Raji (cell line): ENCODE measurements around the gene GRIP1.

ENCODE experiments used
- POLR2A ChIP-seq: IDR thresholded peaks from 2 replicates; pipeline ENCODE4 v1.6.1; 2011; ENCODE audit warnings: low read depth, low read length, control low read depth; ENCODE audit not compliant: insufficient read depth

Gene GRIP1

DNA sequence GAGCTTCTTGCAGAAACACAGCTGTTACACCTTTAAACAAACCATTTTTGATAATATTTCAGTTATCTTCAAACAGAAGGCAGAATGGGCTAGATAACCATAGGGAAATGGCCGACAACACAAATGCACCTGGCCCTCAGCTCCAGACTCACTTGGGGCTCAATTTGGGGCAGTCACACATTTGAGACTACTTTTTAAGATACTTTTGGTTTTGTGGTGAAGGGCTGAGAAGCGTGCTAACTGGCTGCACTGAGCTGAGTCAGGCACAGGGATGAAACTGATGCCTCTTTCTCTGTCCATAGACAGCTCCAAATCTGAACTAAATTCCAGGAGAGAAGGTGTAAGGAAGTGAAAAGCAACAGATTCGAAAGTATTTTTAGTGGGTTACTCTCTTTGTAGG is 18.5 kb upstream of the GRIP1 start:
- no peak for TF ChIP-seq POLR2A

DNA sequence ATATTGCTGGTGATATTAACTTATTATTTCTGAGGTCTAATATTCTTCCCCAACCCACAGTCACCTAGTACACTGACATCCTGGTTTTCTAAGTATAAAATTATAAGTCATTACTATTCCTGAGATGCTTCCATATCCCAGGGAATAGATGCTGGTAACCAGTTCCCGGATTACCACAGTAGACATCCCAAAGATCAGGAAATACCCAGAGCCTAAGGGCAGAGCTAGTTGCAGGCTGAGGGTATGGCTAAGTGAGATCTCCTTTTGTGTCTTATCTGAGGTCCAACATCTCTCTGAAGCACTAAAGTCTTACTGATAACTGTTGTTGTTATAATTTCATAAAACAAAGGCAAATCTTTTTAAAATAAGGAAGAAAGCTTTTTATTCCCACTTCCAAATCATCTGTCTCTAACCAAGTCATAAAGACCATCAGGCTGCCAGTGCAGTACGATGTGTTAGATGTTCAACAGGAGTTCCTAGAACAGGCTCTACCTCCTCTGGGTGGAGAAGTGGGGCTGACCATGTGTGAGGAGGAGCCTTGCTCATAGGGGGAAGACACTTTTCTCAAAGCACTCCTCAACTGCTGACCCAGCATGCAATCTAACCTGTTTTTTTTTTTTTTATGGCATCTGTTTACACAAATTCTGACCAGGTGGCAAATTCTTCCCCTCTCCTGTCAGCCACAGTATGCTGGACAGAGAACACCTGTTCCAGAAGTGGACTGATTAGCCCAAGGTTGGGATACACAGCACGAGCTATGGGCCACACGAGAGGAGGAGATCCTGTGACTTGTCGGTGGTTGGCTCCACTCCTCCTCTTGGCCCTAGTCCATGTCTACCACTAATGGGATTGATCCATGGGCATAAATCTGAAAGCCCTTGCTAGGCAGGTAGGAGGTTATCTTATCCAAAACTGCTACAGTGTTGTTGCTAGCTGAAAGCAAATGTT is 16.1 kb upstream of the GRIP1 start:
- TF ChIP-seq POLR2A: no peak

GRCh38 chr12:66693901-66694513 is 15.1 kb upstream of the GRIP1 start:
- TF ChIP-seq POLR2A: no peak

- no peak for TF ChIP-seq POLR2A
Measured at GRCh38 chr12:66692986-66693385, 14.1 kb upstream of the GRIP1 start.

DNA sequence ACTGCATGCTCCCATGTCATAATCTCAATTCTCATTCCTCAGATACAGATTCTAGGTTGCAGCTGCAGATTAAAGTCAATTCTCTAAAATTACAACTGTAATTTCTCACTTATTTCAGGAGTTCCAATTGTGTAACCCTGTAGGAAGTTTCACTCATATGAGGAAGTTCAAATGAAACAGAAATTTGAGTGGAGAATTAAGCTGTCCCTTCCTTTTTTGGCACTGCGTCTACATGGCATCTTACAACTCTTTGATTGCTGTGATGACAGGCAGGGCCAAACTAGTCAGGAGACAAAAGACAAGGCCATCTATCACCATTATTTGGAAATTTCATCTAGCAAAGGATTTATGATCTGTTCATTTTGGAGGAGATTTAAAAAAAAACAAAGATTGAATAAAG is 13.3 kb upstream of the GRIP1 start:
- no peak for TF ChIP-seq POLR2A

DNA sequence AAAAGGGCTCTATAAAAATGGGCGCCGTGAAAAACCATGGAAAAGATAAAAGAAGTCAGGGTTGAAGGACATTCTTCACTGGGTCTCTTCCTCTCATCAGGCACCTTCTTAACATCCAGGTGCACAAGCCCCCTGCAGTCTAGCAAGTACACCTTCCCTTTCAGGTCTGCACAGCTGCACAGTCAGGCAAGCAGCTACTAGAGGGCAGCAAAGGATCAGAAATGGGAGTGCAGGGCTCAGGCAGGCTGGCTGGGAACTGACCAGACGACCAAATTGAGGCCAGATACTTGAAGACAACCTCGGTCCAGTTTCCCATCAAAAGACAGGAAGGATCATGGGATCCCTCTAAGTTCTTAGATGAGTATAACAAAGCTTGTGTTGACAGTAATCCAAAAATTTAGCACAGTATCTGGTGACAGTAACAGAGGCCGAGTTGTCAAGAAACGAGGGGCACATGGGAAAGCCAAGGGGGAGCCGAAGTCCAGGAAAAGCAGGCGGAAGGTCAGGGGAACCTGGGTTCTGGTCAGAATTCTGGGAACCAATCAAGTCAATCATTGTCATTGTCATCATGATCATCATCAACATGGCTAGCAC is 10.1 kb upstream of the GRIP1 start:
- no peak for TF ChIP-seq POLR2A

GRCh38 chr12:66684222-66684621 is 5.3 kb upstream of the GRIP1 start:
- TF ChIP-seq POLR2A: no peak

- TF ChIP-seq POLR2A: no peak
Measured at GRCh38 chr12:66683822-66684221, 4.9 kb upstream of the GRIP1 start.

- TF ChIP-seq POLR2A: no peak
Measured at GRCh38 chr12:66683073-66683472, 4.2 kb upstream of the GRIP1 start.

DNA sequence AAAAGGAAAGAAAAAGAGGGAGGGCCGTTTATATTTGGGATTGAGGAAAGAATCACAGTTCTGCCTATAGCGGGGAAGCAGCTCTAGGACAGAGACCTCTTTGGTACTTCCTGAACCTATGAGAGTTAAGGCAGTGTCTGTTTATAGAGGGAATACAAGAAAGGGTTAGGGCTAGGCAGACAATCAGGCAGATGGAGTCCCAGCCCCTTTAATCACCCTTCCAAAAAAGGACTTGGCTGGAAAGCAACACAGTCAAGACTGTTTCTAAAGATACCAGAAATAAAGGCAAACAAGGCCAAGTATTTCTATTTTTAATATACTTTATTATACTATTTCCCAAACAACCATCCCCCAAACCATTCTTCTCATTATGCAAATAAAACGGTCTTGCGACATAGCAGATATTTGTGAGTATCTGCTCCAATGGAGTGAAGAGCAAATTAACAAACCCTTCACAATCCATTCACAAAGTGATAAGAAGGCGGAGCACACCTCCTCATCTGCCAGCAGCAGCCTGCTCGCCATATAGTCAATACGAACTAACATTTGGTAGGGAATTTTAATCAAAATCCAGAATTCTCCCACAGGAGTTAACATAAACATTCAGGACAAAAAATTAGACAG is 697 bp upstream of the GRIP1 start:
- TF ChIP-seq POLR2A: no peak

DNA sequence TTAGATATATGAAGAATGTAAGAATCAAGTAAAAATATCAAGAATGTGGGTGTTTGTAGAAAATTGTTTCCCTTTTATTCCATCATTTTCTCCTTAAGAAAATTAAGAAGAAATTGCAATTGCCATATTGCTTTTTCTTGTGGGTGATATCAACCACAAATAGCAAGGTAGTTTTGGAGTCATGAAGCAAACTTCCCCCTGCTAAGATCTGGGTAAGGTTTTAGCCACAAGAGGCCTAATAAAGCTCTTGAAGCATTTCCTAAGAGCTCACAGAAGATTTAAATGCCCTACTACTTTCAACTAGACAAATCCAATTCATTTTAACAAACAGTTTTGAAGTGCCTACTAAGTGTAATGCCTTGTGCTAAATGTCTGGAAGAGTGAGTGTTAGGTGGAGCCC is 2.6 kb downstream of the GRIP1 start:
- TF ChIP-seq POLR2A: no peak

GRCh38 chr12:66674495-66675122 is 4.3 kb downstream of the GRIP1 start:
- TF ChIP-seq POLR2A: no peak

GRCh38 chr12:66669541-66669940 is 9.3 kb downstream of the GRIP1 start:
- TF ChIP-seq POLR2A: no peak

- no peak for TF ChIP-seq POLR2A
Measured at GRCh38 chr12:66668311-66668710, 10.6 kb downstream of the GRIP1 start.

DNA sequence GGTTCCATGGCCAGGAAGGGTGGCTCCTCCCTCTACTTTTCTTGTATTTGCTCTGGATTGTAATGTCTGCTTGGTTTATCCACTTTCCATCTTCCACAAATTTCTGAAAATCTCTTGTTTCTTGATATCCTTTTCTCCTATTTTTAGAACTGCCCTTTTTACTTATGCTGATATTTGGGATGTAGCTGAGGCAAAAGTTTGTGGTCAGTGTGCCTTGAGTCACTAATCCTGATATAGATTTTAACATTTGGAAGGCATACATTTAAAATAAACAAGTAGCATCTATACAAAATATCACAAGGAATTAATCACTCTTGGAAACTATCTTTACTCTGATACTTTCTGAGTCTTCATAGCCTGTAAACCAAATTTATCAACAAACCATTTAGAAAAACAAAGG is 11.0 kb downstream of the GRIP1 start:
- no peak for TF ChIP-seq POLR2A

- no peak for TF ChIP-seq POLR2A
Measured at GRCh38 chr12:66666481-66666880, 12.4 kb downstream of the GRIP1 start.

GRCh38 chr12:66665435-66665985 is 13.4 kb downstream of the GRIP1 start:
- no peak for TF ChIP-seq POLR2A
